Astrocyte (in vitro differentiated cells and primary cell): ENCODE data around the gene SNX27.

ENCODE experiments used
- EZH2 ChIP-seq: IDR thresholded peaks from 2 replicates; pipeline ENCODE4 v1.6.1; 2012; ENCODE audit warnings: mild to moderate bottlenecking, low read length, inconsistent platforms; ENCODE audit not compliant: insufficient read depth
- TF ChIP-seq, protein P1 (sequence below): IDR thresholded peaks from 2 replicates; pipeline ENCODE4 v1.5.1; 2011; ENCODE audit warnings: low read depth, mild to moderate bottlenecking, inconsistent platforms, low read length, moderate library complexity; ENCODE audit not compliant: insufficient read depth

DNA sequence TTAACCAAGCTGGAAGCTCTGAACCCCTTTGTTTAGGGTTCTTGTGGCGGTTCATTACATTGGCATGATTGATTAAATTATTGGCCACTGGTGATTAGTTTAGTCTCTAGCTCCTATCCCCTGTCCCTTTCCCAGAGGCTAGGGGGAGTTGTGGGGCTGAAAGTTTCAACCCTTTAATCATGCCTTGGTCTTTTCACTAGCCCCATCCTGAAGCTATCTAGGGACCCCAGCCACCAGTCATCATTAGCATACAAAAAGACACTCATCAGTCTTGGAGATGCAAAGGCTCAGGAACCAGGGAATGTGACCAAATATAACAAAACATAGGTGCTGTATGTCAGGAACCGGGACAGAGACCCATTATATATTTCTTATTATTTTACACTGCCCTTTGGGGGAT lies 34.7 kb upstream of the SNX27 start:
- TF ChIP-seq, protein P1, sequence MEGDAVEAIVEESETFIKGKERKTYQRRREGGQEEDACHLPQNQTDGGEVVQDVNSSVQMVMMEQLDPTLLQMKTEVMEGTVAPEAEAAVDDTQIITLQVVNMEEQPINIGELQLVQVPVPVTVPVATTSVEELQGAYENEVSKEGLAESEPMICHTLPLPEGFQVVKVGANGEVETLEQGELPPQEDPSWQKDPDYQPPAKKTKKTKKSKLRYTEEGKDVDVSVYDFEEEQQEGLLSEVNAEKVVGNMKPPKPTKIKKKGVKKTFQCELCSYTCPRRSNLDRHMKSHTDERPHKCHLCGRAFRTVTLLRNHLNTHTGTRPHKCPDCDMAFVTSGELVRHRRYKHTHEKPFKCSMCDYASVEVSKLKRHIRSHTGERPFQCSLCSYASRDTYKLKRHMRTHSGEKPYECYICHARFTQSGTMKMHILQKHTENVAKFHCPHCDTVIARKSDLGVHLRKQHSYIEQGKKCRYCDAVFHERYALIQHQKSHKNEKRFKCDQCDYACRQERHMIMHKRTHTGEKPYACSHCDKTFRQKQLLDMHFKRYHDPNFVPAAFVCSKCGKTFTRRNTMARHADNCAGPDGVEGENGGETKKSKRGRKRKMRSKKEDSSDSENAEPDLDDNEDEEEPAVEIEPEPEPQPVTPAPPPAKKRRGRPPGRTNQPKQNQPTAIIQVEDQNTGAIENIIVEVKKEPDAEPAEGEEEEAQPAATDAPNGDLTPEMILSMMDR = no peak
- no peak for TF ChIP-seq EZH2
